ENCODE results near the gene AKT3.

AKT3 gene

GRCh38 chr1:243620096-243620495, 229.9 kb downstream of the AKT3 start:
- intact Hi-C loops (cut with DNase I; ENCODE audit: low total_unique reads), result no loop called here
- Histone ChIP-seq H3K27ac (no peak overlapping the region), H3K4me3 (no peak overlapping the region), H3K4me1 (no peaks in the 10 kb centered on the region), H3K27me3 (no peaks in the 10 kb centered on the region), H3K36me3 (peaks cover 8 to 16% (median 13%) of the 10 kb centered on the region in 3 donors), H3K9me3 (no peaks in the 10 kb centered on the region)
- no peak for DNase-seq
- TF ChIP-seq CTCF (IDR thresholded peaks at IDR 0.05), result no peak

- no peak for DNase-seq
- H3K27me3 ChIP-seq, result no peaks in the 10 kb centered on the region
- intact Hi-C loops (cut with DNase I; ENCODE audit: low total_unique reads), result no loop called here
- no peak for TF ChIP-seq CTCF (IDR thresholded peaks at IDR 0.05)
- H3K4me1 ChIP-seq, result no peaks in the 10 kb centered on the region
- peaks cover 19 to 37% (median 35%) of the 10 kb centered on the region in 3 donors for H3K36me3 ChIP-seq
- no peak overlapping the region for H3K27ac ChIP-seq
- no peaks in the 10 kb centered on the region for H3K9me3 ChIP-seq
- H3K4me3 ChIP-seq, result no peak overlapping the region
These were observed 240.3 kb downstream of the AKT3 start for GRCh38 chr1:243609698-243610097.

GRCh38 chr1:243605604-243606003, 244.4 kb downstream of the AKT3 start:
- peaks cover 0 to 7% (median 6%) of the 10 kb centered on the region in 3 donors for H3K9me3 ChIP-seq
- H3K4me3 ChIP-seq, result no peak overlapping the region
- peaks cover 0 to 16% (median 0%) of the 10 kb centered on the region in 4 donors for H3K4me1 ChIP-seq
- TF ChIP-seq CTCF (IDR thresholded peaks at IDR 0.05), result no peak
- DNase-seq, result no peak
- H3K27ac ChIP-seq, result no peak overlapping the region
- H3K36me3 ChIP-seq, result peaks cover 16 to 48% (median 31%) of the 10 kb centered on the region in 3 donors
- intact Hi-C loops (cut with DNase I; ENCODE audit: low total_unique reads), result no loop called here
- no peaks in the 10 kb centered on the region for H3K27me3 ChIP-seq

- H3K9me3 ChIP-seq, result peaks cover 0 to 7% (median 6%) of the 10 kb centered on the region in 3 donors
- no peak for DNase-seq
- no peak for TF ChIP-seq CTCF (IDR thresholded peaks at IDR 0.05)
- intact Hi-C loops (cut with DNase I; ENCODE audit: low total_unique reads), result no loop called here
- peaks cover 0 to 16% (median 0%) of the 10 kb centered on the region in 4 donors for H3K4me1 ChIP-seq
- peaks cover 10 to 32% (median 18%) of the 10 kb centered on the region in 3 donors for H3K36me3 ChIP-seq
- no peaks in the 10 kb centered on the region for H3K27me3 ChIP-seq
- no peak overlapping the region for H3K4me3 ChIP-seq
- H3K27ac ChIP-seq, result no peak overlapping the region
These were observed 248.3 kb downstream of the AKT3 start for GRCh38 chr1:243601720-243602119.

- Histone ChIP-seq H3K9me3 (peaks cover 0 to 7% (median 6%) of the 10 kb centered on the region in 3 donors), H3K4me3 (no peak overlapping the region), H3K36me3 (peaks cover 9 to 21% (median 12%) of the 10 kb centered on the region in 3 donors), H3K27ac (no peak overlapping the region), H3K27me3 (no peaks in the 10 kb centered on the region), H3K4me1 (peaks cover 0 to 8% (median 0%) of the 10 kb centered on the region in 4 donors)
- DNase-seq, result no peak
- intact Hi-C loops (cut with DNase I; ENCODE audit: low total_unique reads), result no loop called here
- no peak for TF ChIP-seq CTCF (IDR thresholded peaks at IDR 0.05)
These were observed 251.6 kb downstream of the AKT3 start for GRCh38 chr1:243598433-243598832.

- no peak for TF ChIP-seq CTCF (IDR thresholded peaks at IDR 0.05)
These were observed 252.7 kb downstream of the AKT3 start for GRCh38 chr1:243597383-243597782.

More at GRCh38 chr1:243597383-243597782, 252.7 kb downstream of the AKT3 start:
- Histone ChIP-seq H3K9me3 (peaks cover 0 to 7% (median 6%) of the 10 kb centered on the region in 3 donors), H3K27ac (no peak overlapping the region), H3K4me1 (no peaks in the 10 kb centered on the region), H3K36me3 (peaks cover 9 to 14% (median 13%) of the 10 kb centered on the region in 3 donors), H3K4me3 (no peak overlapping the region), H3K27me3 (no peaks in the 10 kb centered on the region)
- intact Hi-C loops (cut with DNase I; ENCODE audit: low total_unique reads), result no loop called here
- DNase-seq, result no peak

Measured in tibial artery (tissue), 4 donors.